Measurements from ENCODE around the gene EYS. TPM values are rescaled to one million over a fixed set of nuclear protein-coding genes. Genes with fewer than 3 reads are reported as not detected.

Gene EYS
- total and polyA plus RNA-seq, 9 of the 15 experiments (the other 6 are each of a cell fraction or from before 2014, with no cell fraction given), result 0.03 to 0.36 (median 0.10) TPM; not detected in 2

GRCh38 chr6:63764318-63764916 is 1942.6 kb downstream of the EYS start (continued):
- TF ChIP-seq RHOXF2B (CRISPR knock-in tag; conservative IDR thresholded peaks at IDR 0.05) (no peak), ZNF785 (CRISPR knock-in tag; IDR thresholded peaks at IDR 0.05) (no peak), DEAF1 (CRISPR knock-in tag; IDR thresholded peaks at IDR 0.05) (peak; percentile 42; the same call in 1 of the 2 replicates), CTCF (IDR thresholded peaks at IDR 0.05 in 2 of 3, conservative IDR thresholded peaks at IDR 0.05 in 1 of 3; ENCODE audit: insufficient read depth in 2 of 3, low read depth in 1 of 3, low read length in 3 of 3) (peak in 2 of 3 experiments; percentile 24 to 70; a peak in 3 of 6 replicates), CEBPG (CRISPR knock-in tag; IDR thresholded peaks at IDR 0.05) (no peak), CEBPG (tag; conservative IDR thresholded peaks at IDR 0.05 in 1 of 2, IDR thresholded peaks at IDR 0.05 in 1 of 2) (peak; percentile 65 to 66; a peak in 3 of 4 replicates)

- no peaks in the 10 kb centered on the region for H3K79me2 ChIP-seq (ENCODE audit: control insufficient read depth, insufficient read depth, low read length)
- no peaks in the 10 kb centered on the region for H3K36me3 ChIP-seq (ENCODE audit: control insufficient read depth, insufficient read depth, low read length)
- FAIRE-seq (no peak), ATAC-seq (no peak), DNase-seq (ENCODE audit: extremely low read depth in 1 of 4, low spot score in 3 of 4) (no peak)
- H3K27me3 ChIP-seq (ENCODE audit: control insufficient read depth in 2 of 2, insufficient read depth in 2 of 2, low read length in 2 of 2), result no peaks in the 10 kb centered on the region
- no peak overlapping the region for H3K9ac ChIP-seq (ENCODE audit: insufficient read depth in 1 of 2, low read depth in 2 of 2, low read length in 2 of 2)
- in situ Hi-C loops (cut with MboI), result loop anchor here (5.0 kb wide), 1 partner anchor 163 kb away; no protein-coding TSS in a partner anchor
- ChIA-PET CTCF (ENCODE audit: low intra/inter-chr PET ratio) (no interaction called here), POLR2A (no interaction called here)
- no peaks in the 10 kb centered on the region for H3K4me1 ChIP-seq (replicated peaks in 1 of 2; ENCODE audit: control insufficient read depth in 2 of 2, insufficient read depth in 2 of 2, low read length in 2 of 2)
- TF ChIP-seq ZNF316 (IDR thresholded peaks at IDR 0.05) (peak; percentile 35; the same call in 1 of the 2 replicates), FOXO4 (CRISPR knock-in tag; IDR thresholded peaks at IDR 0.05) (no peak)
- no peak overlapping the region for H3K4me3 ChIP-seq
- no peak overlapping the region for H2AFZ ChIP-seq (ENCODE audit: low read depth, low read length)
- H3K27ac ChIP-seq (ENCODE audit: extremely low read depth, low read depth, low read length), result no peak overlapping the region
- no peaks in the 10 kb centered on the region for H3K9me3 ChIP-seq (replicated peaks; ENCODE audit: control insufficient read depth, insufficient read depth, low read depth, low read length)
- no peak overlapping the region for H3K4me2 ChIP-seq (ENCODE audit: insufficient read depth, low read length)
- BruUV-seq (replicated peaks), result no TSS peak
- intact Hi-C loops (cut with micrococcal nuclease), result loop anchor here (10.0 kb wide), 1 partner anchor 295 kb away; no protein-coding TSS in a partner anchor
- no peaks in the 10 kb centered on the region for H4K20me1 ChIP-seq (replicated peaks; ENCODE audit: control insufficient read depth, insufficient read depth, low read length)
- no peaks in the 10 kb centered on the region for H3K9me1 ChIP-seq (ENCODE audit: control insufficient read depth, insufficient read depth, low read length)
Measured at GRCh38 chr6:63760199-63760598, 1946.8 kb downstream of the EYS start.
